HG03175 (cell line): ENCODE results near the gene MYO1F.
"Not testable (repeated sequence)": the region's sequence is repeated elsewhere in the genome, so short reads cannot be mapped to it uniquely, and the experiment has no call there.

Source experiments
- ATAC-seq: cut with Tn5 transposase; IDR thresholded peaks from one replicate; pipeline ENCODE4 v1.9.1; 2021; ENCODE audit warnings: mild to moderate bottlenecking, moderate library complexity; ENCODE audit not compliant: unreplicated experiment

MYO1F gene

GRCh38 chr19:8519388-8519787 is 57.9 kb downstream of the MYO1F start:
- ATAC-seq, result no peak

- ATAC-seq, result no peak
These were observed 58.7 kb downstream of the MYO1F start for GRCh38 chr19:8518536-8518935.

- no peak for ATAC-seq
These were observed 59.4 kb downstream of the MYO1F start for GRCh38 chr19:8517551-8518442.

GRCh38 chr19:8515317-8515716 is 61.9 kb downstream of the MYO1F start:
- no peak for ATAC-seq

GRCh38 chr19:8514505-8515009 is 62.7 kb downstream of the MYO1F start:
- not testable (repeated sequence) for ATAC-seq

GRCh38 chr19:8513687-8514504 is 63.3 kb downstream of the MYO1F start, which contains the start of gene ZNF414:
Gene ZNF414 (minus strand): TSS chr19:8514167. CDS start chr19:8514046, 121 bp downstream.
- ATAC-seq, result peak; percentile 93

- no peak for ATAC-seq
These were observed 64.1 kb downstream of the MYO1F start for GRCh38 chr19:8513036-8513686.

- no peak for ATAC-seq
These were observed 64.9 kb downstream of the MYO1F start for GRCh38 chr19:8512115-8512967.

- ATAC-seq, result no peak
These were observed 65.6 kb downstream of the MYO1F start for GRCh38 chr19:8511573-8512101.

GRCh38 chr19:8510589-8511115 is 66.6 kb downstream of the MYO1F start:
- ATAC-seq, result no peak

- no peak for ATAC-seq
These were observed 70.8 kb downstream of the MYO1F start for GRCh38 chr19:8506402-8506957.

- no peak for ATAC-seq
These were observed 71.4 kb downstream of the MYO1F start for GRCh38 chr19:8505680-8506401.

- no peak for ATAC-seq
These were observed 72.3 kb downstream of the MYO1F start for GRCh38 chr19:8504919-8505318.

GRCh38 chr19:8504171-8504570 is 73.1 kb downstream of the MYO1F start:
- ATAC-seq, result no peak

- no peak for ATAC-seq
These were observed 73.7 kb downstream of the MYO1F start for GRCh38 chr19:8503510-8503909.

GRCh38 chr19:8501981-8502380 is 75.3 kb downstream of the MYO1F start:
- ATAC-seq, result no peak

- no peak for ATAC-seq
These were observed 75.7 kb downstream of the MYO1F start for GRCh38 chr19:8501516-8501915.

- no peak for ATAC-seq
These were observed 77.1 kb downstream of the MYO1F start for GRCh38 chr19:8500158-8500557.
